GM12878 (cell line): ENCODE data around the gene ZSCAN5B. TPM values are rescaled to one million over a fixed set of nuclear protein-coding genes. Genes with fewer than 3 reads are reported as not detected.
"Not testable (repeated sequence)": the region's sequence is repeated elsewhere in the genome, so short reads cannot be mapped to it uniquely, and the experiment has no call there.

Experiments used
- ATAC-seq: fragments of 200-7000 bp; cut with Tn5 transposase; 3 replicates; pipeline ENCODE4 v1.9.1; 2020; ENCODE audit warnings: mild to moderate bottlenecking, moderate library complexity
- BruUV-seq: library from RNA; stranded (reverse); fragments of 400-500 nt; replicated peaks from 2 replicates; lab custom pipeline; 2021; lab: Mats Ljungman, UMichigan
- CTCF ChIA-PET: fragments of 300-600 bp; sonication (Branson Sonifier 250); formaldehyde crosslinking; extraction: SDS; loops from one replicate; lab custom pipeline; 2021; ENCODE audit warnings: inconsistent platforms; lab: Yijun Ruan, JAX
- POLR2A ChIA-PET: fragments of 350-600 bp; formaldehyde crosslinking; extraction: SDS; loops from one replicate; lab custom pipeline; 2021; ENCODE audit warnings: inconsistent platforms; lab: Charles Lee
- RAD21 ChIA-PET: fragments of 300-600 bp; sonication (Branson Sonifier 250); formaldehyde crosslinking; loops from one replicate; lab custom pipeline; 2023; ENCODE audit warnings: antibody characterized with exemption; ENCODE audit not compliant: unreplicated experiment; lab: Charles Lee
- SMC1A ChIA-PET: fragments of 300-600 bp; sonication (Branson Sonifier 250); formaldehyde crosslinking; loops from one replicate; lab custom pipeline; 2023; ENCODE audit not compliant: unreplicated experiment, uncharacterized antibody; lab: Charles Lee
- DNase-seq: peaks from one replicate; pipeline ENCODE4 v3.0.0-alpha.2; 2011; ENCODE audit warnings: low read depth, low spot score
- FAIRE-seq: peaks from 3 replicates; lab custom pipeline; 2011; peaks lifted over from hg19 to GRCh38; lab: Jason Lieb, UNC
- H2AFZ ChIP-seq: 2 replicates; pipeline ENCODE4 v1.6.0; 2011; ENCODE audit warnings: low read depth, low read length, control low read depth; ENCODE audit not compliant: control insufficient read depth
- H3K27ac ChIP-seq: 2 replicates; pipeline ENCODE4 v1.5.1; 2011; ENCODE audit warnings: control low read depth; ENCODE audit not compliant: control insufficient read depth, insufficient read depth
- H3K27me3 ChIP-seq, 2 experiments: replicated peaks in 1 of 2; 2 replicates each; pipeline versions ENCODE4 v1.6.0 to v1.6.1; 2011; ENCODE audit warnings: low read length in 1 of 2; ENCODE audit not compliant: control insufficient read depth in 2 of 2, insufficient read depth in 2 of 2
- H3K36me3 ChIP-seq, 2 experiments: 2 replicates each; pipeline ENCODE4 v1.5.1; 2011; ENCODE audit warnings: low read length in 1 of 2; ENCODE audit not compliant: control insufficient read depth in 2 of 2, insufficient read depth in 2 of 2
- H3K4me1 ChIP-seq: 2 replicates; pipeline ENCODE4 v1.6.1; 2011; ENCODE audit warnings: mild to moderate bottlenecking, low read length, moderate library complexity, mixed read lengths; ENCODE audit not compliant: control insufficient read depth, insufficient read depth
- H3K4me2 ChIP-seq: 2 replicates; pipeline ENCODE4 v1.6.0; 2011; ENCODE audit warnings: control low read depth; ENCODE audit not compliant: control insufficient read depth, insufficient read depth
- H3K4me3 ChIP-seq: fragments of 200-600 bp; sonication (generic); 2 replicates; pipeline ENCODE4 v1.5.1; 2016
- H3K79me2 ChIP-seq: 2 replicates; pipeline ENCODE4 v1.6.0; 2011; ENCODE audit warnings: low read length; ENCODE audit not compliant: control insufficient read depth, insufficient read depth
- H3K9ac ChIP-seq: 2 replicates; pipeline ENCODE4 v1.8.0; 2011; ENCODE audit warnings: low read length, control low read depth, mixed read lengths; ENCODE audit not compliant: control insufficient read depth, insufficient read depth
- H3K9me3 ChIP-seq: replicated peaks from 3 replicates; pipeline ENCODE4 v1.5.1; 2011; ENCODE audit warnings: mild to moderate bottlenecking, low read length; ENCODE audit not compliant: control insufficient read depth, insufficient read depth
- H4K20me1 ChIP-seq: 2 replicates; pipeline ENCODE4 v1.6.0; 2011; ENCODE audit not compliant: control insufficient read depth, insufficient read depth
- CHD1 ChIP-seq: IDR thresholded peaks from 2 replicates; pipeline ENCODE4 v1.6.1; 2012; ENCODE audit warnings: low read depth, low read length, improper control_type of control experiment
- CREB1 ChIP-seq: IDR thresholded peaks from 2 replicates; pipeline ENCODE4 v1.6.1; 2012; ENCODE audit warnings: low read depth, mild to moderate bottlenecking, inconsistent platforms
- ESRRA ChIP-seq: IDR thresholded peaks from 2 replicates; pipeline ENCODE4 v1.6.1; 2012; ENCODE audit warnings: mild to moderate bottlenecking, low read length, improper control_type of control experiment
- SREBF2 ChIP-seq: IDR thresholded peaks from 2 replicates; pipeline ENCODE4 v1.6.1; 2012; ENCODE audit warnings: mild to moderate bottlenecking, low read length
- WGBS: methylation state at CpG from one replicate; pipeline ENCODE4 v1.1.6; 2016; ENCODE audit warnings: low lambda C conversion rate; ENCODE audit not compliant: insufficient replicate concordance, insufficient coverage; ENCODE audit errors: missing lambda C conversion rate; 5-methylcytosine and 5-hydroxymethylcytosine counted together
- in situ Hi-C: fragments of 300-500 bp; cut with MboI; formaldehyde crosslinking; loops from 9 replicates; pipeline ENCODE4 v1.14.3; 2018; ENCODE audit warnings: mixed read lengths
- intact Hi-C: fragments of 100-400 bp; cut with micrococcal nuclease; formaldehyde crosslinking; loops from one replicate; pipeline ENCODE4 v1.14.2; 2022; ENCODE audit not compliant: unreplicated experiment
- polyA plus RNA-seq, 11 experiments: library from polyadenylated mRNA; depleted of rRNA in 4 of 11; unstranded in 6 of 11; stranded (reverse) in 5 of 11; fragments of >200 nt; fragmentation: Nextera tagmentation in 4 of 11; fragmentation: Illumina TruSeq in 1 of 11; extraction: Ambion mirVana in 4 of 11; extraction: Trizol in 1 of 11; gene quantifications; 1 replicate in 1 of 11; 2 replicates in 10 of 11; pipeline versions ENCODE4 v1.2.1 to v1.2.3, GENCODE V29; 2011 to 2016; ENCODE audit warnings: inconsistent platforms in 2 of 11, missing spikeins in 2 of 11, low read depth in 1 of 11
- total RNA-seq, 4 experiments: library from RNA; depleted of rRNA in 3 of 4; stranded (reverse); fragments of >200 nt in 3 of 4; fragmentation: Illumina TruSeq in 1 of 4; extraction: Trizol in 1 of 4; gene quantifications; 2 replicates each; pipeline versions ENCODE4 v1.2.1 to v1.2.3, GENCODE V29; 2013 to 2021
- TF ChIP-seq, protein P1 (sequence below): fragments of 450-650 bp; IDR thresholded peaks from 2 replicates; pipeline ENCODE4 v1.6.1; 2018; ENCODE audit warnings: mild to moderate bottlenecking, low read depth, moderate library complexity; ENCODE audit not compliant: partially characterized antibody

ZSCAN5B gene
- total and polyA plus RNA-seq, 10 of the 15 experiments (the other 5 are each of a cell fraction or from before 2014, with no cell fraction given): 0.04 TPM; not detected in 9

DNA sequence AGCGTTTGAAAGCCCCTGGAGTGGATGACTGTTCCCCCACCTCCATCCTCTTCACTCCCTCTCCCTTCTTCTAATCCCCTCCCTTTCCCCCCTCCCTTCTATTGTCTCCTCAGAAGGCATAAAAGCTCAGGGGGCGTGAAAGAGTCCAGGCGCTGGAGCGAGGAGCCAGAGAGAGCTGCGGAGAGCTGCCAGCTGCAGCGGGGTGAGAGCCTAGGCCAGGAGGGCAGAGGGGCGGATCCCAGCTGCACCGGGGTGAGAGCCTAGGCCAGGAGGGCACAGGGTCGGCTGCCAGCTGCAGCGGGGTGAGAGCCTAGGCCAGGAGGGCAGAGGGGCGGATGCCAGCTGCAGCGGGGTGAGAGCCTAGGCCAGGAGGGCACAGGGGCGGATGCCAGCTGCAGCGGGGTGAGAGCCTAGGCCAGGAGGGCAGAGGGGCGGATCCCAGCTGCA, 21.7 kb downstream of the ZSCAN5B start, which contains the start of gene GALP:
TSS of gene GALP (plus strand) at position 148 of the 447 bp plus-strand sequence. CDS start 1,101 bp downstream, outside the sequence.
- H4K20me1 ChIP-seq, intact Hi-C loops, H3K4me2 ChIP-seq, H3K79me2 ChIP-seq, H3K9ac ChIP-seq, in situ Hi-C loops, H3K4me3 ChIP-seq, H3K36me3 ChIP-seq, FAIRE-seq, H3K9me3 ChIP-seq, ATAC-seq, H2AFZ ChIP-seq, H3K4me1 ChIP-seq, DNase-seq, H3K27ac ChIP-seq, BruUV-seq, SMC1A ChIA-PET, POLR2A ChIA-PET, H3K27me3 ChIP-seq: not testable (repeated sequence)
- RAD21 ChIA-PET: interaction anchor here (0.5 kb wide), 1 partner anchor 11 kb away, joined by 3 read pairs; no protein-coding TSS in a partner anchor
- CTCF ChIA-PET: interaction anchor here (1.1 kb wide), 2 partner anchors 95 to 110 kb away, joined by 3 to 4 read pairs; no protein-coding TSS in a partner anchor
- WGBS: 55% methylated on average over 14 of the region's 15 CpGs

DNA sequence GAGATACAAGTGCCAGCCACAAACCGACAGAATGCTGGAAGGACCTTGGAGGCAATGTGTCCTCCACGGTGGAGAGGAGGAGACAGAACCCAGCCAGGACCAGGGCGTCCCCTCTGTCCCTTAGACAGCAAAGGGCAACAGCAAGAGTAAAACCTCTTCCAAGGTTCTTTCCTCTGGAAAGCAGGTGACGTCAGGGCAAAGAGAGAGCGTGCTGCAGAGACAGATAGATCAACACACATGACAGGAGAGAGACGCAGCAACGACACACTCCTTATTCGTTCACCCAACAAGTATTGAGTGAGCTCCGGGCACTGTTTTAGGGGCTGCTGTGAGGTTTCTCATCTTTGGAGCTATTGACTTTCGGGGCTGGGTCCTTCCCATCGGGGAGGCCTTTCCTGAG, 23.0 kb downstream of the ZSCAN5B start:
- 36% methylated on average over 11 of the region's 11 CpGs for WGBS
- no peaks in the 10 kb centered on the region for H3K4me1 ChIP-seq
- intact Hi-C loops: loop anchor here (5.0 kb wide), 1 partner anchor 158 kb away; no protein-coding TSS in a partner anchor
- no peaks in the 10 kb centered on the region for H4K20me1 ChIP-seq
- CTCF ChIA-PET: interaction anchor here (1.1 to 4.4 kb wide), 5 partner anchors 94 to 159 kb away, joined by 3 to 53 read pairs (median 7); no protein-coding TSS in a partner anchor
- no peak overlapping the region for H3K27ac ChIP-seq
- H3K4me2 ChIP-seq: no peak overlapping the region
- BruUV-seq: no TSS peak
- SMC1A ChIA-PET: interaction anchor here (0.5 kb wide), 1 partner anchor 115 kb away, joined by 3 read pairs; no protein-coding TSS in a partner anchor
- no peaks in the 10 kb centered on the region for H3K36me3 ChIP-seq
- H3K9ac ChIP-seq: no peak overlapping the region
- no peak overlapping the region for H3K4me3 ChIP-seq
- in situ Hi-C loops: no loop called here
- H3K27me3 ChIP-seq: no peaks in the 10 kb centered on the region; a peak in 1 of 4 replicates
- H3K9me3 ChIP-seq: no peaks in the 10 kb centered on the region
- no peak for FAIRE-seq
- H3K79me2 ChIP-seq: no peaks in the 10 kb centered on the region
- RAD21 ChIA-PET: interaction anchor here (1.1 kb wide), 1 partner anchor 94 kb away, joined by 3 read pairs; no protein-coding TSS in a partner anchor
- DNase-seq: no peak
- POLR2A ChIA-PET: no interaction called here
- H2AFZ ChIP-seq: no peak overlapping the region
- TF ChIP-seq ESRRA: no peak
- TF ChIP-seq CHD1: no peak
- TF ChIP-seq, protein P1, sequence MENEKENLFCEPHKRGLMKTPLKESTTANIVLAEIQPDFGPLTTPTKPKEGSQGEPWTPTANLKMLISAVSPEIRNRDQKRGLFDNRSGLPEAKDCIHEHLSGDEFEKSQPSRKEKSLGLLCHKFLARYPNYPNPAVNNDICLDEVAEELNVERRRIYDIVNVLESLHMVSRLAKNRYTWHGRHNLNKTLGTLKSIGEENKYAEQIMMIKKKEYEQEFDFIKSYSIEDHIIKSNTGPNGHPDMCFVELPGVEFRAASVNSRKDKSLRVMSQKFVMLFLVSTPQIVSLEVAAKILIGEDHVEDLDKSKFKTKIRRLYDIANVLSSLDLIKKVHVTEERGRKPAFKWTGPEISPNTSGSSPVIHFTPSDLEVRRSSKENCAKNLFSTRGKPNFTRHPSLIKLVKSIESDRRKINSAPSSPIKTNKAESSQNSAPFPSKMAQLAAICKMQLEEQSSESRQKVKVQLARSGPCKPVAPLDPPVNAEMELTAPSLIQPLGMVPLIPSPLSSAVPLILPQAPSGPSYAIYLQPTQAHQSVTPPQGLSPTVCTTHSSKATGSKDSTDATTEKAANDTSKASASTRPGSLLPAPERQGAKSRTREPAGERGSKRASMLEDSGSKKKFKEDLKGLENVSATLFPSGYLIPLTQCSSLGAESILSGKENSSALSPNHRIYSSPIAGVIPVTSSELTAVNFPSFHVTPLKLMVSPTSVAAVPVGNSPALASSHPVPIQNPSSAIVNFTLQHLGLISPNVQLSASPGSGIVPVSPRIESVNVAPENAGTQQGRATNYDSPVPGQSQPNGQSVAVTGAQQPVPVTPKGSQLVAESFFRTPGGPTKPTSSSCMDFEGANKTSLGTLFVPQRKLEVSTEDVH: no peak
- TF ChIP-seq SREBF2: no peak
- TF ChIP-seq CREB1: no peak
- ATAC-seq: no peak
